ENCODE data around the gene ABITRAM. TPM values are rescaled to one million over a fixed set of nuclear protein-coding genes. Genes with fewer than 3 reads are reported as not detected.
A peak's percentile ranks its signal among the peaks of the same experiment; 100 is the strongest.

ABITRAM gene
- total and polyA plus RNA-seq, 2 of the 13 experiments (the other 11 are each of a cell fraction or from before 2014, with no cell fraction given): 10.2 to 21.6 TPM

DNA sequence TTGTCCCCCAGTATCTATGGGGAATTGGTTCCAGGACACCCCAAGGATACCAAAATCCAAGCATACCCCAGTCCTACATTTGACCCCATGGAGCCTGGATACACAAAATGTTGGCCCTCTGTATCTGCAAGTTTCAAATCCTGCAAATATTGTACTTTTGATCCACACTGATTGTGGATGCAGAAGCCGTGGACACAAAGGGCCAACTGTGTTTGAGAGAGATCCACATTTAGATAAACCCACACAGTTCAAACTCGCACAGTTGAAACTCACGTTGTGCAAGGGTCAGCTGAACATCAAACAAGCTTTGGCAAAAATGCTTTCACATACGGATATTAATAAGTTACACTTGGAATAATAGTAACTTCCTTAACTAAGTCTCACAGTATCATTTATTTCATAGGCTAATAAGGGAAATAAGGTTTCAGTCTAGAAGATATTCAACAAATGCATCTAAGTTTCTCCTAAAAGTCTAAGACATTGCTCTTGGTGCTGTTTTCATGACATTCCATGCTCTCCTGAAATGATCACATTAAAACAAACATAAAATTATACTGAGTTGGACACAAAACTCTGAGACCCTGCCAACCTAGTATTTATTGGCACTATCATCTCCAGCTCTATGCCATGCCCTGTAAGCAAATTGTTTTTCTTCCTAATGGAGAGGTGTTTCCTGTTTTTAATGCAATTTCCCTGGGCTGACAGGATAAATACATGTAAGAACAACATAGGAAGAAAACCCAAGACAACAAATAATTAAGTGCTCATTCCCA lies 39.8 kb upstream of the ABITRAM start (continued):
- no peak for TF ChIP-seq ZBTB42 (CRISPR knock-in tag; IDR thresholded peaks at IDR 0.05)
- TF ChIP-seq TEAD2 (CRISPR knock-in tag; IDR thresholded peaks at IDR 0.05): no peak
- TF ChIP-seq HOXA3 (CRISPR knock-in tag; IDR thresholded peaks at IDR 0.05): peak; percentile 80
- no peak for TF ChIP-seq PCBP1 (IDR thresholded peaks at IDR 0.05; ENCODE audit: borderline replicate concordance, low read depth, low read length)
- TF ChIP-seq PAF1 (CRISPR knock-in tag; IDR thresholded peaks at IDR 0.05): no peak
- TF ChIP-seq ZNF556 (CRISPR knock-in tag; IDR thresholded peaks at IDR 0.05; ENCODE audit: borderline replicate concordance): 0 out of 2 replicates have a peak, but pooled peaks have one; percentile 28
- TF ChIP-seq ZNF749 (CRISPR knock-in tag; IDR thresholded peaks at IDR 0.05; ENCODE audit: borderline replicate concordance): no peak
- TF ChIP-seq, protein P1, sequence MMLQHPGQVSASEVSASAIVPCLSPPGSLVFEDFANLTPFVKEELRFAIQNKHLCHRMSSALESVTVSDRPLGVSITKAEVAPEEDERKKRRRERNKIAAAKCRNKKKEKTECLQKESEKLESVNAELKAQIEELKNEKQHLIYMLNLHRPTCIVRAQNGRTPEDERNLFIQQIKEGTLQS (CRISPR knock-in tag; IDR thresholded peaks at IDR 0.05): 0 out of 2 replicates have a peak, but pooled peaks have one; percentile 52
- no peak for TF ChIP-seq GLI4 (CRISPR knock-in tag; IDR thresholded peaks at IDR 0.05; ENCODE audit: borderline replicate concordance)
- no peak for TF ChIP-seq ZNF496 (CRISPR knock-in tag; IDR thresholded peaks at IDR 0.05; ENCODE audit: insufficient replicate concordance)
- TF ChIP-seq MZF1 (CRISPR knock-in tag; IDR thresholded peaks at IDR 0.05; ENCODE audit: borderline replicate concordance): no peak
- no peak for TF ChIP-seq HINFP (CRISPR knock-in tag; IDR thresholded peaks at IDR 0.05; ENCODE audit: low read depth)
- TF ChIP-seq ZNF766 (CRISPR knock-in tag; IDR thresholded peaks at IDR 0.05; ENCODE audit: borderline replicate concordance): 0 out of 2 replicates have a peak, but pooled peaks have one; percentile 48
- TF ChIP-seq HMG20A (CRISPR knock-in tag; IDR thresholded peaks at IDR 0.05; ENCODE audit: borderline replicate concordance): peak; percentile 89; the same call in 1 of the 2 replicates
- TF ChIP-seq, protein P2, sequence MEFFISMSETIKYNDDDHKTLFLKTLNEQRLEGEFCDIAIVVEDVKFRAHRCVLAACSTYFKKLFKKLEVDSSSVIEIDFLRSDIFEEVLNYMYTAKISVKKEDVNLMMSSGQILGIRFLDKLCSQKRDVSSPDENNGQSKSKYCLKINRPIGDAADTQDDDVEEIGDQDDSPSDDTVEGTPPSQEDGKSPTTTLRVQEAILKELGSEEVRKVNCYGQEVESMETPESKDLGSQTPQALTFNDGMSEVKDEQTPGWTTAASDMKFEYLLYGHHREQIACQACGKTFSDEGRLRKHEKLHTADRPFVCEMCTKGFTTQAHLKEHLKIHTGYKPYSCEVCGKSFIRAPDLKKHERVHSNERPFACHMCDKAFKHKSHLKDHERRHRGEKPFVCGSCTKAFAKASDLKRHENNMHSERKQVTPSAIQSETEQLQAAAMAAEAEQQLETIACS (CRISPR knock-in tag; IDR thresholded peaks at IDR 0.05): no peak
- TF ChIP-seq ADNP (CRISPR knock-in tag; IDR thresholded peaks at IDR 0.05): no peak
- TF ChIP-seq, protein P3, sequence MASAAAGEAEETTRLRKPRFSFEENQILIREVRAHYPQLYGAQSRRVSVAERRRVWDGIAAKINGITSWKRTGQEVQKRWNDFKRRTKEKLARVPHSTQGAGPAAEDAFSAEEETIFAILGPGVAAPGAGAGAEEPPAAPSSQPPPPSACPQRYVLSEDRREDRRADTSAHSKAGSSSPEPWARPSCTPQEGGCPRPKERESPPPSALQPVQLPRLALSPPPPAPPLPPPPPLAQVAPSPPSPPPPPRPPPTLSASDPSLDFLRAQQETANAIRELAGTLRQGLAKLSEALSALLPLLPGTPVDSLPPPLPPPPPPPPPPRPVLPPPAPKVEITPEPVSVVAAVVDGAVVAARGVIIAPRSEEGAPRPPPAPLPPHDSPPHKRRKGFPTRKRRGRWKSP (CRISPR knock-in tag; IDR thresholded peaks at IDR 0.05): no peak
- TF ChIP-seq ONECUT2 (CRISPR knock-in tag; IDR thresholded peaks at IDR 0.05): peak; percentile 58; the same call in 1 of the 2 replicates
- TF ChIP-seq ZBTB2 (CRISPR knock-in tag; IDR thresholded peaks at IDR 0.05; ENCODE audit: low read depth): no peak
- TF ChIP-seq, protein P4, sequence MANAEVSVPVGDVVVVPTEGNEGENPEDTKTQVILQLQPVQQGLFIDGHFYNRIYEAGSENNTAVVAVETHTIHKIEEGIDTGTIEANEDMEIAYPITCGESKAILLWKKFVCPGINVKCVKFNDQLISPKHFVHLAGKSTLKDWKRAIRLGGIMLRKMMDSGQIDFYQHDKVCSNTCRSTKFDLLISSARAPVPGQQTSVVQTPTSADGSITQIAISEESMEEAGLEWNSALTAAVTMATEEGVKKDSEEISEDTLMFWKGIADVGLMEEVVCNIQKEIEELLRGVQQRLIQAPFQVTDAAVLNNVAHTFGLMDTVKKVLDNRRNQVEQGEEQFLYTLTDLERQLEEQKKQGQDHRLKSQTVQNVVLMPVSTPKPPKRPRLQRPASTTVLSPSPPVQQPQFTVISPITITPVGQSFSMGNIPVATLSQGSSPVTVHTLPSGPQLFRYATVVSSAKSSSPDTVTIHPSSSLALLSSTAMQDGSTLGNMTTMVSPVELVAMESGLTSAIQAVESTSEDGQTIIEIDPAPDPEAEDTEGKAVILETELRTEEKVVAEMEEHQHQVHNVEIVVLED (CRISPR knock-in tag; IDR thresholded peaks at IDR 0.05; ENCODE audit: borderline replicate concordance): no peak
- TF ChIP-seq ZNF124 (CRISPR knock-in tag; IDR thresholded peaks at IDR 0.05): 0 out of 2 replicates have a peak, but pooled peaks have one; percentile 31
- peak; percentile 72; the same call in 1 of the 2 replicates for TF ChIP-seq ELF3 (CRISPR knock-in tag; IDR thresholded peaks at IDR 0.05)
